ENCODE results near the gene COX15. TPM values are rescaled to one million over a fixed set of nuclear protein-coding genes. Genes with fewer than 3 reads are reported as not detected.
A peak's percentile ranks its signal among the peaks of the same experiment; 100 is the strongest.

The COX15 gene
- total RNA-seq, 2 experiments from 2014 or later = 36.3 to 38.8 TPM

DNA sequence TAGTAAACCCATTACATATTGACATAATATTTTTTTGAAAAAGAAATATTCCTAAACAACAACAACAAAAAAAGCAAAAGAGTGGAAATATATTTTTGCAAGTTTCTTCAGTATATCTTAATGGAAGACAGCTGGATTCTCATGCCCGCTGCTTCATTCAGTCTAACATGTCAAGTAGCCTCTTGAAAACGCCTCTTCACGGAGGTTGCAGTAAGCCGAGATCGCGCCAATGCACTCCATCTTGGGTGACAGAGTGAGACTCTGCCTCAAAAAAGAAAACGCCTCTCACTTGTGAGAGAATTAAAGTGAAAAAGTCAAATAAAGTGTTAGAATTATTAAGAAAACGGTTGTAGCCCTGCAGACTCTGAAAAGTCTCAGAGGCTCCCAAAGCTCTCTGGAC is 1.4 kb upstream of the COX15 start:
- Mint-ChIP-seq H3K4me3 (peak overlapping the region; percentile 57), H3K9me3 (no peaks in the 10 kb centered on the region), H3K4me1 (ENCODE audit: low read depth) (peaks cover 36% of the 10 kb centered on the region), H3K27ac (no peak overlapping the region), H3K27me3 (ENCODE audit: low read depth) (no peaks in the 10 kb centered on the region), H3K36me3 (ENCODE audit: low read depth) (peaks cover 31% of the 10 kb centered on the region)
- CTCF ChIA-PET = interaction anchor here (0.6 to 1.7 kb wide), 5 partner anchors 8 to 312 kb away, joined by 3 to 14 read pairs (median 3); no protein-coding TSS in a partner anchor
- no peak for DNase-seq
- intact Hi-C loops (cut with micrococcal nuclease) = loop anchor here (5.0 kb wide), 4 partner anchors 274 to 1286 kb away; partner anchors contain the start of genes DNMBP, ERLIN1 and HPS1

DNA sequence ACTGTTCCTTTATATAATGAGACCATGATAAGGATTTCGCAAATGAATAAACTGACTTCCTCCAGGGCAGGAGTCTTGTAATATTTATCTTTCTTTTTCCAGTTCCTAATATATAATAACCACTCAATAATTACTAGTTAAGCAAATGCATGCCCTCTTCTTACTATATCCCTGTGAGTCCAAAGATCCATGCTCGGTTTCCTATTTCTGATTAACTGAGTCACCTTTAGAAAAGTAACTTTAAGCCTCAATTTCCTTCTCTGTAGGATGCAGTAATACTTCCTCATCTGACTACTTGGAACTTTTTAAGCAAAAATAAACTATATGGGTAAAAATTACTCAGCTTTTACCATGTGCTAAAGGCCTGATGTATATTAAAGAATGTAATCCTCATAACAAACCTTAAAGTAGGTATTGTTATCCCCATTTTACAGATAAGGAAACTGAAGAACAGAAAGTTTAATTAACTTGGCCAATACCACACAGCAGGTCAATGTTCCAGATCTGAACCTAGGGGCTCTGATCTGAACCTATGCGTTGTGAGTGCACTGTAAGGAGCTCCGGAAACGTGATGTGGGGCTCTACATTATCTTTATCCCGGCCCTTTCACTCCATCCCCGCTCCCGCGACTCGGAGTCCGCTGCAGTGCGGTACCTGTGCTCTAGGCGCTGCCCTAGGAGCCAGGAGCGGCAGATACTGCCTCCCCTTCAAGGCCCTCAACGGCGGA is 458 bp downstream of the COX15 start:
- Mint-ChIP-seq H3K36me3 (ENCODE audit: low read depth) (peaks cover 30% of the 10 kb centered on the region), H3K4me1 (ENCODE audit: low read depth) (peaks cover 31% of the 10 kb centered on the region), H3K27ac (peak overlapping the region; percentile 96), H3K4me3 (peak overlapping the region; percentile 99), H3K9me3 (no peaks in the 10 kb centered on the region), H3K27me3 (ENCODE audit: low read depth) (no peaks in the 10 kb centered on the region)
- intact Hi-C loops (cut with micrococcal nuclease) = loop anchor here (1.0 to 5.0 kb wide), 9 partner anchors 72 to 1596 kb away; partner anchors contain the start of genes DNMBP, ENTPD7, ERLIN1 and GOT1
- no peak for DNase-seq
- CTCF ChIA-PET = interaction anchor here (0.6 to 2.3 kb wide), 7 partner anchors 8 to 296 kb away, joined by 3 to 14 read pairs (median 4); no protein-coding TSS in a partner anchor

DNA sequence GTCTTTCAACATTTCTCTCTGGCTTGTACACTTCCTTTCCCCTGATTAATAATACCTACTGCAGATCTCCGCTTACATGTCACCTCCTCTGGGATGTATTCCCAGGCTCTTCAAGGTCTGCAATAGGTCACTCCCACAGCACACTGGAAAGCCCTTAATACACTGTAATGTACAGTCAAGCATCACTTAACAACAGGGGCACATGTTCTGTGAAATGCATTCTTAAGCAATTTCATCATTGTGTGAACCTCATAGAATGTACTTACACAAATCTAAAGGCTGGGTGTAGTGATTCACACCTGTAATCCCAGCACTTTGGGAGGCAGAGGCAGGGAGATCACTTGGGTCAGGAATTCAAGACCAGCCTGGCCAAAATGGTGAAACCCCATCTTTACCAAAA is 1.9 kb downstream of the COX15 start:
- Mint-ChIP-seq H3K4me1 (ENCODE audit: low read depth) (peaks cover 27% of the 10 kb centered on the region), H3K27ac (no peak overlapping the region), H3K27me3 (ENCODE audit: low read depth) (no peaks in the 10 kb centered on the region), H3K36me3 (ENCODE audit: low read depth) (peaks cover 34% of the 10 kb centered on the region), H3K4me3 (no peak overlapping the region), H3K9me3 (no peaks in the 10 kb centered on the region)
- CTCF ChIA-PET = no interaction called here
- intact Hi-C loops (cut with micrococcal nuclease) = loop anchor here (5.0 kb wide), 4 partner anchors 277 to 1283 kb away; partner anchors contain the start of genes DNMBP, ERLIN1 and HPS1
- DNase-seq = no peak

DNA sequence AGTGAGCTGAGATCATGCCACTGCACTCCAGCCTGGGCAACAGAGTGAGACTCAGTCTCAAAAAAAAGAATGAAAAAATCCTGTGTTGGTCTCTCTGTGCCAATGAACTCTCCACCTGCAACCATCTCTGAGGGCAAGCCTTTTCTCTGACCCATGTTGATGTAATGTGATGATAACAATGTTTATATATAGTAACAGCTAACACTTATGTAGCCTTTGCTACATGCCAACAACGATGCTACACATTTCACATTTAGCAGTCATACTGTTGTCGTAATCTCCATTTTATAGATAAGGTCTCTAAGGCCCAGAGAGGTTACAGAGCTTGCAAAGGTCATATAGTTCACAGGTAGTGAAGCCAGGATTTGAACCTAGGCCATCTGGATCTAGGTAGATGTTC is 11.5 kb downstream of the COX15 start:
- H3K4me3 Mint-ChIP-seq = no peak overlapping the region
- DNase-seq = no peak
- intact Hi-C loops (cut with micrococcal nuclease) = no loop called here
- no peaks in the 10 kb centered on the region for H3K9me3 Mint-ChIP-seq
- H3K4me1 Mint-ChIP-seq (ENCODE audit: low read depth) = no peaks in the 10 kb centered on the region
- H3K27me3 Mint-ChIP-seq (ENCODE audit: low read depth) = no peaks in the 10 kb centered on the region
- peaks cover 35% of the 10 kb centered on the region for H3K36me3 Mint-ChIP-seq (ENCODE audit: low read depth)
- CTCF ChIA-PET = interaction anchor here (3.5 kb wide), 1 partner anchor 9 kb away, joined by 16 read pairs; no protein-coding TSS in a partner anchor
- H3K27ac Mint-ChIP-seq = no peak overlapping the region

DNA sequence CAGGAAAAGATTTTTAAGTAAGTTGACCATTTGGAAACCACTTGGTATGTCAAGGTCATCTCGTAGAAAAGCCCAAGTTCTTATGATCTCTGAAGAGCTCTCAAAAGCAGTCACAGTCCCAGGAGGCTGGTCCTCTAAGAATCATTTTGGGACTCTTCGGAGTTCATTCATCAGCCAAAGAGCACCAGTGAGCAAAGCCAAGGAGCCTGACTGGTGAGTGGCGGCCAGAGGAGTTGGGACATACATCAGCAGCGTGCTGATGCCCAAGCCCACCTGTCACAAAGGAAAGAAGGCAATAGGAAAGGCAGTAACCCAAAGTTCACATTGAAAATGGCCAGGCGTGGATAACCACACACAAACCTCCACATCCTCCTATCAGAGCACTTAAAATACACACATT is 17.5 kb downstream of the COX15 start:
- intact Hi-C loops (cut with micrococcal nuclease) = no loop called here
- no peak for DNase-seq
- Mint-ChIP-seq H3K9me3 (no peaks in the 10 kb centered on the region), H3K4me3 (no peak overlapping the region), H3K4me1 (ENCODE audit: low read depth) (peaks cover 13% of the 10 kb centered on the region), H3K36me3 (ENCODE audit: low read depth) (peaks cover 14% of the 10 kb centered on the region), H3K27me3 (ENCODE audit: low read depth) (no peaks in the 10 kb centered on the region), H3K27ac (no peak overlapping the region)
- CTCF ChIA-PET = interaction anchor here (0.6 to 1.3 kb wide), 5 partner anchors 56 to 1429 kb away, joined by 3 to 7 read pairs (median 4); no protein-coding TSS in a partner anchor

DNA sequence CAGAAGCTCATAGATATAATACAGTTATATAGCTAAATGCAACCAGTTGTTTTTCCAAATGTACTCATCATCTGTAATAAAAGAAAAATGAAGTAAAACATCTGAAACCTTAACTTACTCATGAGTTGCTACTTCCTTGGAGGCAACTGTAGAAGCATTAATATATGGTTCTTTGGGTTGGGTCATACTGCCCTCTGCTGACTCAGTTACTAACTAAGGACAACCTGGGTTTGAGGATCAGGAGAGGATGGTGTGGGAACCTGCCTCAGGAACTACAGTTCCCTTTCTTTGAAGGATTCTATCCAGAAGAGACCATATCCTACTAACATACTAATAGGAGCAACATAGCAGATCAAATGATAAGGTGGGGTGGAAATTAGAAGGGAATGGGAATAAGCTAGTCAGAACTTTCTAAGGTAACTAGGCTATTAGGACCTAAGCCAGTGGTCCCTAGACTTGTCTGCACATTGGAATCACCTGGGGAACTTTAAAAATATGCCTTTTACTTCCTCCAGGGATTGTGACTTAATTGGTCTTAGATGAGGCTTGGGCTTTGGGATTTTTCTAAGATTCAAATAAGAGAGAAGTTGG is 20.7 kb downstream of the COX15 start:
- peaks cover 13% of the 10 kb centered on the region for H3K4me1 Mint-ChIP-seq (ENCODE audit: low read depth)
- no peak overlapping the region for H3K27ac Mint-ChIP-seq
- no peaks in the 10 kb centered on the region for H3K27me3 Mint-ChIP-seq (ENCODE audit: low read depth)
- H3K36me3 Mint-ChIP-seq (ENCODE audit: low read depth) = peaks cover 8% of the 10 kb centered on the region
- H3K9me3 Mint-ChIP-seq = no peaks in the 10 kb centered on the region
- H3K4me3 Mint-ChIP-seq = no peak overlapping the region
- intact Hi-C loops (cut with micrococcal nuclease) = loop anchor here (1.0 to 2.0 kb wide), 6 partner anchors 81 to 319 kb away; partner anchors contain the start of gene GOT1
- CTCF ChIA-PET = interaction anchor here (0.6 to 3.4 kb wide), 12 partner anchors 8 to 521 kb away, joined by 3 to 19 read pairs (median 3); partner anchors contain the start of genes COX15 and CUTC
- DNase-seq = peak; percentile 66

DNA sequence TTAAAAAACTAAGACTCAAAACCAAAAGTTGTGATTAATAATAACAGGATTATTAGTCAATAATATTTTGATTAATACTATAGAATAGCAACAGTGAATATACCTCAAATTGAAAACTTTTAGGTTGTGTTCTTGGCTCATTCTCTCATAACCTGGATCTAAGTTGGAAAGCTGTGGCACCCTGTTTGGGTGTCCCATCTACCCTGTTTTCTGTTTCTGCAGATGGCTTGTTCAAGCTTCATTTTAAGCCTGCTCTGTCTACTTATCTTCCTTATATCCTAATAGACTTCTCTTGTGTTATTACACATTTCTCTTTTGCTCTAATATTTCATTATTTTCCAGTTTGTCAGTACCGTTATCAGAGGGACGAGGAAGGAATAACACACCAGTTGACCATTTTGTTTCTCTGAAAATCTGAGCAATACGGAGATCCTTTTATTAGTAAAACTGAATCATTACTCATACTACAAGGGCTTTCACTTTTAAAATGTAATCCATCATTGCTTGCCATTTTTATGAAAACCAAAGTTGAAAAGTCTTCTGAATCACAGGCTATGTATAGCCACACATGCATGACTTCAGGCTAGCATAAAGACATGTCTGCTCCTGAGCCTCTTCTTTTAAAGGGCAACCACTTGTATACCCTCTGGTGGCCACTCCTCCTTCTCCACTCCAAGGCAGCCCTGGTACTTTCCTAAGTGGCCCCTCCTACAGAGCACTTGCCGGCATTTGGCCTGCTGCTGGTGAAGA is 22.3 kb downstream of the COX15 start:
- H3K27ac Mint-ChIP-seq = peak overlapping the region; percentile 80
- no peaks in the 10 kb centered on the region for H3K27me3 Mint-ChIP-seq (ENCODE audit: low read depth)
- DNase-seq = peak; percentile 11
- no peak overlapping the region for H3K4me3 Mint-ChIP-seq
- peaks cover 13% of the 10 kb centered on the region for H3K4me1 Mint-ChIP-seq (ENCODE audit: low read depth)
- CTCF ChIA-PET = interaction anchor here (0.7 to 3.4 kb wide), 6 partner anchors 12 to 273 kb away, joined by 3 to 19 read pairs (median 5); partner anchors contain the start of genes COX15 and CUTC
- H3K36me3 Mint-ChIP-seq (ENCODE audit: low read depth) = peaks cover 7% of the 10 kb centered on the region
- intact Hi-C loops (cut with micrococcal nuclease) = loop anchor here (2.0 kb wide), 1 partner anchor 279 kb away; the partner anchor contains the start of gene GOT1
- H3K9me3 Mint-ChIP-seq = no peaks in the 10 kb centered on the region

DNA sequence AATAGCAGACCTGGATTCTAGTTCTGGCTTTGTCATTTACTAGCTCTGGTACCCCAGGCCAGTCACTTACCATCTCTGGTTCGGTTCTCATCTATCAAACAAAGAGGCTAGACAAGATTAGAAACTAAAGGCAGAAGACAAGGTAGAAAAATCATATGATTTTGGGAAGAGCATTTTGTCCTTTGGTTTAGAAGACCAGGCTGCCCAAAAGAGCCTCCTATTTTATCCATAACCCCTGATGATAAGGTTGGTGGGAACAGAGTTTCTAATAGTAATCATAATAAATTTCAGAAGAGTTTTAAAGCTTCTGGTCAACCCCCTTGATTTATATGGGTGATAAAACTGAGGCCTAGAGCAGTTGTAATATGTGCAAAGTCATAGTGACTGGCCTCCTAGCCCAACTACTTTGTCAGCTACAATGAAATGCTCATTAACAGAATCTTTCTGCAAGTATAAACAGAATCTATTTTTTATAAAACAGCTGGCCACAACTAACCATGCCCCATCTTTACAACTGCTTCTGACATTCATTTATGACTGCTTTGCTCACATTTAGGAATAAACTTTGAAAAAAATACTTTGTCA is 23.4 kb downstream of the COX15 start:
- Mint-ChIP-seq H3K36me3 (ENCODE audit: low read depth) (peaks cover 7% of the 10 kb centered on the region), H3K4me3 (no peak overlapping the region), H3K4me1 (ENCODE audit: low read depth) (peaks cover 13% of the 10 kb centered on the region), H3K27me3 (ENCODE audit: low read depth) (no peaks in the 10 kb centered on the region), H3K27ac (no peak overlapping the region), H3K9me3 (no peaks in the 10 kb centered on the region)
- no peak for DNase-seq
- intact Hi-C loops (cut with micrococcal nuclease) = no loop called here
- CTCF ChIA-PET = interaction anchor here (0.5 kb wide), 1 partner anchor 26 kb away, joined by 4 read pairs; no protein-coding TSS in a partner anchor

DNA sequence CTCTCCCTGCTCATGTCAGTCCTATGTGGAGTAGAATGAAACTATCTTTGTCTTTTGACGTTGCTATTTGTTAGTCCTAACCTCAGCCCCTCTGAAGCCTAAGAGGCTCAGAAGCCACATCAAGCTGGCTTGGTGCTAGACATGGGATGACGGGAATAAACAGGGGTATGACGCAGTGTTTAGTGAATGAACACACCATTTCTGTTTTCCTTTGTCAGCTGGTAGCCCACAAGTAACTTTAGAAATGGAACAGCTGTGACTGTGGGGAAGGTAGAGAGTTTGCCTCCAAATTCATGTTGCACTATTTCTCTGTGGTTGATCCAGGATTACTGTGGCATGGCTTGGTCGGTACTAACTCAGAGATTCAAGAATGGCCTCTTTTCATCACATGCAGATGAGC is 31.3 kb downstream of the COX15 start:
- Mint-ChIP-seq H3K4me1 (ENCODE audit: low read depth) (no peaks in the 10 kb centered on the region), H3K27ac (no peak overlapping the region), H3K9me3 (no peaks in the 10 kb centered on the region), H3K4me3 (no peak overlapping the region), H3K36me3 (ENCODE audit: low read depth) (peaks cover 16% of the 10 kb centered on the region), H3K27me3 (ENCODE audit: low read depth) (no peaks in the 10 kb centered on the region)
- CTCF ChIA-PET = no interaction called here
- intact Hi-C loops (cut with micrococcal nuclease) = no loop called here
- DNase-seq = no peak

DNA sequence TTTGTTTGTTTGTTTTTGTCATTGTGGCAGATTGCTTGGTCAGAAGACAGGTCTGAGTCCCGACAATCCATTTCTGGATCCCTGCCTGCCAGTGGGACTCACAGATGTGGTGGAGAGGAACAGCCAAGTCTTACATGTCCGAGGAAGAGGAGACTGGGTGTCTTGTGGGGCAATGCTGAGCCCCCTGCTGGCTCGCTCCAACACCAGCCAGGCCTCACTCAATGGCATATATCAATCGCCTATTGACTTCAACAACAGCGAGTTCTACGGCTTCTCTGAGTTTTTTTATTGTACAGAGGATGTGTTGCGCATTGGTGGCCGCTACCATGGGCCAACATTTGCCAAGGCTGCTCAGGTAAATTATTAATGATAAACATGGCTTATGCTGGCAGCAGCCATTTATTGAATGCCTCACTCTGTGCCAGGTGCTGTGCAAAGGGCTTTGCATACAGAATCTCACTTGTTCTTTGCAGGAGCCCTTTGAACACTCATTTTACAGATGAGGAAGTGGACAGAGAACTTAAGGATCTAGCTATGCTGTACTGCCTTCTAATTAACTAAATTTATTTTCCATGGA is 33.3 kb downstream of the COX15 start:
- Mint-ChIP-seq H3K27ac (no peak overlapping the region), H3K4me1 (ENCODE audit: low read depth) (no peaks in the 10 kb centered on the region), H3K27me3 (ENCODE audit: low read depth) (no peaks in the 10 kb centered on the region), H3K9me3 (no peaks in the 10 kb centered on the region), H3K4me3 (no peak overlapping the region), H3K36me3 (ENCODE audit: low read depth) (peaks cover 17% of the 10 kb centered on the region)
- intact Hi-C loops (cut with micrococcal nuclease) = no loop called here
- CTCF ChIA-PET = interaction anchor here (0.6 kb wide), 1 partner anchor 294 kb away, joined by 5 read pairs; no protein-coding TSS in a partner anchor
- no peak for DNase-seq

DNA sequence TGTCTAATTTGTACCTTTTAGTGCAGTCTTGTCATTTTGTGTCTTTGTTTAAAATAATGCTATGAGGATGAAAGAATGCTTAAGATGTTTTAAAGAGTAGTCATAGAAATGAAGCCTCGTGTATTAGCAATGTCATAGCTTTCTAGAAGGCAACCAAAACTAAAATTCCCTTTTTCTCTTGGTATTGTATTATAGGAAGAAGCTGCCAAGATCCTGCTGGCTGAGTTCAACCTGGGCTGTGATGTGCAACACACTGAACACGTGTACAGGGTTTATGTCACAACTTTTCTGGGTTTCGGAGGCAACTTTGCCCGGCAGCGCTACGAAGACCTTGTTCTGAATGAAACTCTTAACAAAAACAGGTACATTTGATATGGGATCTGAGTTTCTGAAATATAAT is 36.2 kb downstream of the COX15 start:
- Mint-ChIP-seq H3K4me3 (no peak overlapping the region), H3K27me3 (ENCODE audit: low read depth) (no peaks in the 10 kb centered on the region), H3K4me1 (ENCODE audit: low read depth) (no peaks in the 10 kb centered on the region), H3K27ac (no peak overlapping the region), H3K9me3 (no peaks in the 10 kb centered on the region), H3K36me3 (ENCODE audit: low read depth) (peaks cover 22% of the 10 kb centered on the region)
- intact Hi-C loops (cut with micrococcal nuclease) = no loop called here
- CTCF ChIA-PET = interaction anchor here (0.6 kb wide), 2 partner anchors 13 to 78 kb away, joined by 3 read pairs; no protein-coding TSS in a partner anchor
- no peak for DNase-seq
